Effector CD8-positive, alpha-beta T cell (primary cell): ENCODE results near the gene SBF2.
"Not testable (repeated sequence)": the region's sequence is repeated elsewhere in the genome, so short reads cannot be mapped to it uniquely, and the experiment has no call there.

ENCODE experiments used
- DNase-seq: peaks from one replicate; lab custom pipeline; 2025; lab: John Stamatoyannopoulos, UW

Gene SBF2

DNA sequence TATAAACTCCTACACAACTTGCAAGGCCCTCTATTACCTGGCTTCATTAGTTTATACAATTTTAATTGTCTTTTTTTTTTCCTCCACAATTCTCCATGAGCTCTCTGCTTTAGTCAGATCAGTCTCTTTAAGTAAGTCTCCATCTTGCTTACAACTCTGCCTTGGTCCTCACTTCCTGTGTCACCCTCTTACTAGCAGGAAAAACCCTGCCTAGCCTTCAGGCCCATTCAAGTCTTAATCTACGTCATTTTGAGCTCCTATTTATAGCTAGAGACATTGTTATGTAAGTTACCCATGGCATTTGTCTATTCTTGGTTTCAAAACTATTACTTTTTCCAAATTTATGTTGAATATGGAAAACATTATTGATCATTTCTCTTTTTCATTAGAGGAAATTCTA lies 177.4 kb downstream of the SBF2 start:
- DNase-seq: no peak

GRCh38 chr11:10114593-10115404 lies 179.2 kb downstream of the SBF2 start:
- DNase-seq: no peak

DNA sequence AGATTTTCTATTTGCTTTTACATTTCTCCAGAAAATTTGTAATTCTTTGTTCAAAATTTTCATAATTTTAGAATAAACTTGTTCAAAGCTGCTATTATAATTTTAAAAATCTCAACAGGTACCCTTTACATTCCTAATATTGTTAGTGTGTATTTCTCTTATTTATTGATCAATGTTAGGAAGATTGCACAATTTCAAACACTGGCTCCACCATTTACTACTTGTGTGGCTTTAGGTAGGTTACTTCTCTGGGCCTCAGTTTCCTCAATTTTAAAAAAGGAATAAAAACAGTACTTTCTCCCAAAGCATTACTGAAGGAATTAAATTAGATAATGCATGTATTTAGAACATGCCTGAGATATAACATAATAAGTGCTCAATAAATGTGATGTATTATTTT lies 180.2 kb downstream of the SBF2 start:
- DNase-seq: no peak

GRCh38 chr11:10109806-10110205 lies 184.2 kb downstream of the SBF2 start:
- DNase-seq: no peak

GRCh38 chr11:10108915-10109680 lies 184.9 kb downstream of the SBF2 start:
- DNase-seq: no peak

GRCh38 chr11:10107497-10107896 lies 186.5 kb downstream of the SBF2 start:
- no peak for DNase-seq

DNA sequence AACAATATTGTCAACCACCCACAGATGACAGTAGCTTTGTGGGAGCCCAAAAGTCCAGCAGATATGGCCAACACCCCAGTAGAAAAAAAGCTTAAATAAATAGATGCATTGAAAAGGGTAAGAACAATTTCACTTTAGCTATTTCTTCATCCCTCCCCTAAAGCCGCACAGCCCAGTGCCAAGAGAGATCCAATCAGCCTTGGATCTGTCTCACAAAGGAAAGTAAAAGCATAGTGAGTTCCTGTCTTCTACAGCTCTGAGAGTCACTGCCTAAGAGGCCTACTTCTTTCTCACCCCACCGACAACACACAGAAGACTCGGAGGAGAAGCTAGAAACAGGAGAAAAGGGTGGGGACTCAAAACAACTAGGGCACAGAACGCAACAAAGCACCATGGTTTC lies 196.4 kb downstream of the SBF2 start:
- no peak for DNase-seq

DNA sequence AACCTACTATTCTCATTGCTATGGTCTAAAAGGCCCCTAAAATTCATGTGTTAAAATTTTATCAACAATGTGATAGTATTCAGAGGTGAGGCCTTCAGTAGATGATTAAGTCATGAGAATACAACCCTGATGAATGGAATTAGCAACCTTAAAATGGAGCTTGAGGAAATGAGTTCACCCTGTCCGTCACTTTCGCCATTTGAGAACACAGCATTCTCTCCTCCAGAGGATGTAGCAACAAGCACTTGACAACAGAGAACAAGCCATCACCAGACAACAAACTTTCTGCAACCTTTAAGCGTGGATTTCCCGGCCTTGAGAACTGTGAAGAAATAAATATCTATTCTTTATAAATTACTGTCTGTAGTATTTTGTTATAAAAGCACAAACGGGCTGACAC lies 197.0 kb downstream of the SBF2 start:
- no peak for DNase-seq

GRCh38 chr11:10095412-10096208 lies 198.4 kb downstream of the SBF2 start:
- DNase-seq: no peak

DNA sequence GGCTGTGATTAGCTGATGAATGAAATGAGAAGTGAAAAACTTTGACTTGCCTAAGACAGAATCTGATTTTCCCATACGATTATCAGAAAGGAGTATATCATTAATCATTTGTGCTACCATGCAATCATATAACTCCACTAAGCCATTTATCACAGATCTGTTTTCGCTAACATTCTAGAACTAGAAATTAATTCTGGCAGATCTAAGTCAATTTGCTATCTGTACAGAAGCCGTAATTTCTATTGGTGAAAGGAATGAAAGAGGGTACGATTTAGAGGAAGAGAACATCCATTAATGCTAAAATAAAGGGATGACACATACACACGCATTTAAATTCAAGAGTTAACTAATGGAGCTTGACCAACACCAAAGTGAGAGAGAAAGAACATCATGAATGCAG lies 201.6 kb downstream of the SBF2 start:
- no peak for DNase-seq

- no peak for DNase-seq
Measured at GRCh38 chr11:10091314-10092045, 202.5 kb downstream of the SBF2 start.

GRCh38 chr11:10087923-10088225 lies 206.1 kb downstream of the SBF2 start:
- not testable (repeated sequence) for DNase-seq

DNA sequence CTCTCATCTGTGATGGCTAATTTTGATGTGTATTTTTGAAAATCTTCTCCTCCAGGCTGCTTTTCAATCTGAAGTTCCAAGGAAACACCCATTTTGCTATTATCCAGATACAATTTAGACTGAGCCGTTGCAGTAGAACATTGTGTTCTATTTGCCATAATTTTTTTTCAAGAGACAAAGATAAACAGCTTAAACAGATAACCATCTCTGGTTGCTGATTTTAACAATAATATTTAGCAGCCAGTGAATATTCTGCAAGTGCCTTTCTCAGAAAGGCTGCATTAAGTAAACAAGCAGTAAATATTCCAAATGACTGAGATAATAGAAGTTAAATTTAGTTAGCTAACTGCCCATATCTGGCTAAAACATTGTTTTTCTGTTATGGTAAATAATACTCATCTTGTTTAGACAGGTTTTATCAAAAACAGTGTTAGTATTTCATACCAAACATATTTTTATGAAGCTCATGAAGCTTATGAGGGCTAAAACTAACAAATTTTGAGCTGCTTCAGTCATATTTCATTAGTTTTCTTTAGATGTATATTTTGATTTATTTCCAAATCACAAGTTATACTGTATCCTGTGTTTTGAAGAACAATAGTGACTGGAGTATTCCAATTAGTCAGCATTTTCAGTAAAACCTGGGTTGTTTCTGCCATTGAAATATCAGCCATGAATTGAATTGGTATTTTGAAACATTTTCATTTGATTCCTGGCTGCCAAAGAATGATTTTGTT lies 206.7 kb downstream of the SBF2 start:
- DNase-seq: no peak

DNA sequence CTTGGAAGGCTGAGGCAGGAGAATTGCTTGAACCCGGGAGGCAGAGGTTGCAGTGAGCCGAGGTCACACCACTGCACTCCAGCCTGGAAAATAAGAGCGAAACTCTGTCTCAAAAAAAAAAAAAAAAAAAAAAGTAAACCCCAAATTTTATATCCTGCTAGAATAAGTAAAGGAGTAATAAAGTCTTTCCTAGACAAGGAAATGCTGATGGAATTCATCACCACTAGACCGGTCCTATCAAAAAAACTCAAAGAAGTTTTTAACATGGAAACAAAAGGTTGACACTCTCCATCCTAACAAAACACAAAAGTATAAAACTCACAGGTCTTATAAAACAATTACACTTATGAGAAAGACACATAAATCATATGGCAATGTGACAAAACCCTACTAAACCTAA lies 213.9 kb downstream of the SBF2 start:
- DNase-seq: no peak

DNA sequence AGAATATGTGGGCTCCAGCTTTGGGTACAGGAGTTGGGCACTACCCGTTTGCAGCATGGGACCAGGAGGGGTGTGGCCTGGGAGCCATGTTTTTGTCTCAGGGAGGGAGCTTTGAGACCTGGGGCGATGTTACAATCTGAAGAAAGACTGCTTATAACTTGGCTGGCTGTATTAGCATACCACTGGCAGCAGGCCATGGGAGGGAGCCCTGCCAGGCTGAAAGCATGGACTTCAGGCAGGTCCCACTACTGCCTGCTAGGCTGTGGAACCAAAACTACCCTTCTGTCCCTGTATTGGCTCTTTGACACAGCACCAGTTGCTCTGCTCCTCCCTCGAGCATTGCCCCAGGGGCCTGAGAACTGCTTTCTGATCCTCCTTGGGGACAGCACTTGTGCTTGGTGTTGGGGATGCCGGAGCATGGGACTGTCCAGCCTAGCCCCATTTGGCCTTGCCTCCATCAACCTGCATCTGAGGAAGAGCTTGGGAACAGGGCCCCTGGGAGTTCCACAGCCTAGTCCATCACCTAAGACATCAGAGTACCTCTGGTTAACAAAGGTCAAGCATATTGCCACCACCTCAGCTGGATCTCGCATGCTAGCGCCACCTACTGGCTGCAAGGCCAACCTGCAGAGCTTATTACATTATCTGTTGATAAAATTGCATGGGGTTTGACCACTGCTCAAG lies 217.4 kb downstream of the SBF2 start:
- no peak for DNase-seq

DNA sequence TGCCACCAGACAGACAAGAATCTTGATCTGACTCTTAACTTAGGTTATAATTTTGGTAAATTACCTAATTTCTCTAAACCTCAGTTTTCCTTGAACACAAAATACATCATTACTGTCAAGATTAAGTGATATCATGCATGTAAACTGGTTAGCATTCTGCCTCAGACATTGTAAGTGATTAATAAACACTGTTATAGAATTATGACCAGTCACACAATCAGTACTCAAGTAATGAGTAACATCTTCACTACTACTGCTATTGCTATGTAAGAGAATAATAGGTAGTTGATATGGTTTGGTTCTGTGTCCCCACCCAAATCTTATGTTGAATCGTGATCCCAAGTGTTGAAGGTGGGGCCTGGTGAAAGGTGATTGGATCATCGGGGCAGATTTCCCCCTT lies 218.9 kb downstream of the SBF2 start:
- DNase-seq: no peak

DNA sequence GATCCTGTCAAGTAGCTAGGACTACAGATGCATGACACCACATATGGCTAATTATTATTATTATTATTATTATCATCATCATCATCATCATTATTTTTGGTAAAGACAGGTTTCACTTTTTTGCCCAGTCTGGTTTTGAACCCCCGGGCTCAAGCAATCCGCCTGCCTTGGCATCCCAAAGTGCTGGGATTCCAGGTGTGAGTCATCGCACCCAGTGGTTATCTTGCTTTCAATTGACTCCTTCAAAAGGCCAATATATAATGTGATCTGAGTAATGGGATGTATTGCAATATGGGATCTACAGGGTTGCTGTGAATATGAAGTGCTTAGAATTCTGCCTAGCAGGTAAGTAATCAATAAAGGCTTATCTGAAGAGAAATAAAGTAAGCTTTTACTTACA lies 221.2 kb downstream of the SBF2 start:
- DNase-seq: no peak

GRCh38 chr11:10072142-10072541 lies 221.9 kb downstream of the SBF2 start:
- DNase-seq: no peak

DNA sequence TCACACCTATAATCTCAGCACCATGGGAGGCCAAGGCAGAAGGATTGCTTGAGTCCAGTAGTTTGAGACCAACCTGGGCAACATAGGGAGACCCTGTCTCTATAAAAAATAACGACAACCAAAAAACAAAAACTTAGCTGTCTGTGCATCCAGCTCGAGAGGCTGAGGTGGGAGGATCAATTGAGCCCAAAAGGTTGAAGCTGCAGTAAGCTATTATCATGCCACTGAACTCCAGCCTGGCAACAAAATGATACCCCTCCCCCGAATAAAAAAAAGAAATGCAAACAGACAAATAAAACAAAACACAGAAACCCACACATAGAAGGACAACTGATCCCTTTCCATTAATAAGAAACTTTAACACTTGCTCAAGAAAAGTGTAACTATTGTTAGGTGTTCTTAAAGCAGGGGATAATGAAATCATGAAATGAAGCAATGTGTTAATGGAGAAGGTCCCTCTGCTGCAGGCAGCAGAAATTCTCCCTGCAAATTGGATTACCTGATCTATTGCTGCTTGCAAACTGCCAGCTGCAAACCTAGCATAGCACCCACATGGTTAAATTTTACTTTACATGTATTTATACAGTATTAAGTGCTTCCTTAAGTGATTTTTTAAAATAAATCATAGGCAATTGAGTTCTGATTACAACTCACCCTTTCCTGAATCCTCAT lies 226.3 kb downstream of the SBF2 start:
- no peak for DNase-seq

GRCh38 chr11:10066441-10066840 lies 227.6 kb downstream of the SBF2 start:
- DNase-seq: no peak
